H9 (cell line): ENCODE data around the gene GOLGA7B. TPM values are rescaled to one million over a fixed set of nuclear protein-coding genes. Genes with fewer than 3 reads are reported as not detected.
A peak's percentile ranks its signal among the peaks of the same experiment; 100 is the strongest.

Experiments used
- DNase-seq: peaks from one replicate; pipeline ENCODE4 v3.0.0-alpha.2; 2017
- H2AFZ ChIP-seq: one replicate; pipeline ENCODE4 v1.6.1; 2013; ENCODE audit warnings: mild to moderate bottlenecking, low read length, control low read depth, moderate library complexity
- H2AK5ac ChIP-seq: 2 replicates; pipeline ENCODE4 v1.6.1; 2013; ENCODE audit warnings: low read length, control low read depth, mixed read lengths; ENCODE audit not compliant: insufficient read length
- H2BK120ac ChIP-seq: one replicate; pipeline ENCODE4 v1.6.1; 2013; ENCODE audit warnings: low read depth, mild to moderate bottlenecking, low read length, control low read depth, inconsistent platforms; ENCODE audit not compliant: poor library complexity, severe bottlenecking
- H2BK12ac ChIP-seq: 2 replicates; pipeline ENCODE4 v1.6.1; 2013; ENCODE audit warnings: low read length, control low read depth, mixed read lengths, low read depth; ENCODE audit not compliant: insufficient read length
- H2BK15ac ChIP-seq: 2 replicates; pipeline ENCODE4 v1.6.1; 2013; ENCODE audit warnings: low read depth, low read length, control low read depth
- H2BK20ac ChIP-seq: one replicate; pipeline ENCODE4 v1.6.1; 2013; ENCODE audit warnings: low read depth, mild to moderate bottlenecking, low read length, control low read depth, inconsistent platforms; ENCODE audit not compliant: poor library complexity, severe bottlenecking
- H2BK5ac ChIP-seq: 2 replicates; pipeline ENCODE4 v1.6.1; 2013; ENCODE audit warnings: low read length, control low read depth, mixed read lengths; ENCODE audit not compliant: insufficient read length
- H3K14ac ChIP-seq: 2 replicates; pipeline ENCODE4 v1.6.1; 2013; ENCODE audit warnings: low read length, control low read depth; ENCODE audit not compliant: insufficient read depth
- H3K18ac ChIP-seq: 2 replicates; pipeline ENCODE4 v1.6.1; 2013; ENCODE audit warnings: low read depth, mild to moderate bottlenecking, mixed read lengths, low read length, control low read depth; ENCODE audit not compliant: insufficient read length
- H3K23ac ChIP-seq: 2 replicates; pipeline ENCODE4 v1.6.1; 2013; ENCODE audit warnings: low read length, control low read depth, mixed read lengths, low read depth; ENCODE audit not compliant: insufficient read length
- H3K23me2 ChIP-seq: 2 replicates; pipeline ENCODE4 v1.6.1; 2013; ENCODE audit warnings: low read depth, mild to moderate bottlenecking, mixed read lengths, low read length, control low read depth; ENCODE audit not compliant: insufficient read length, poor library complexity, severe bottlenecking
- H3K27ac ChIP-seq: 2 replicates; pipeline ENCODE4 v1.5.1; 2013; ENCODE audit warnings: low read length, control low read depth, mixed read lengths, low read depth; ENCODE audit not compliant: insufficient read length
- H3K27me3 ChIP-seq: 2 replicates; pipeline ENCODE4 v1.6.1; 2013; ENCODE audit warnings: low read length, control low read depth, inconsistent platforms; ENCODE audit not compliant: insufficient read depth
- H3K4ac ChIP-seq: 2 replicates; pipeline ENCODE4 v1.6.1; 2013; ENCODE audit warnings: low read depth, mild to moderate bottlenecking, control low read depth, inconsistent platforms, low read length, moderate library complexity
- H3K4me1 ChIP-seq: 2 replicates; pipeline ENCODE4 v1.6.1; 2013; ENCODE audit warnings: low read length, control low read depth, inconsistent platforms; ENCODE audit not compliant: insufficient read depth
- H3K4me2 ChIP-seq: 2 replicates; pipeline ENCODE4 v1.6.1; 2013; ENCODE audit warnings: low read length, control low read depth, mixed read lengths; ENCODE audit not compliant: insufficient read length, insufficient read depth
- H3K56ac ChIP-seq: 2 replicates; pipeline ENCODE4 v1.6.1; 2013; ENCODE audit warnings: low read depth, mild to moderate bottlenecking, mixed read lengths, low read length, control low read depth; ENCODE audit not compliant: insufficient read length
- H3K79me1 ChIP-seq: 2 replicates; pipeline ENCODE4 v1.6.1; 2013; ENCODE audit warnings: low read depth, mild to moderate bottlenecking, moderate library complexity, low read length, control low read depth, inconsistent platforms; ENCODE audit not compliant: insufficient read depth, poor library complexity, severe bottlenecking
- H3K79me2 ChIP-seq: 2 replicates; pipeline ENCODE4 v1.6.1; 2013; ENCODE audit warnings: low read length, control low read depth, inconsistent platforms; ENCODE audit not compliant: insufficient read depth
- H3K9ac ChIP-seq: 2 replicates; pipeline ENCODE4 v1.6.1; 2013; ENCODE audit warnings: low read length, control low read depth, mixed read lengths; ENCODE audit not compliant: insufficient read length; ENCODE audit errors: extremely low read depth
- H3K9me3 ChIP-seq: one replicate; pipeline ENCODE4 v1.6.1; 2013; ENCODE audit warnings: low read depth, low read length, inconsistent platforms; ENCODE audit not compliant: control insufficient read depth
- H3T11ph ChIP-seq: one replicate; pipeline ENCODE4 v1.6.1; 2013; ENCODE audit warnings: mild to moderate bottlenecking, low read length, control low read depth, inconsistent platforms
- H4K20me1 ChIP-seq: one replicate; pipeline ENCODE4 v1.6.1; 2013; ENCODE audit not compliant: control insufficient read depth, insufficient read length, insufficient read depth
- H4K5ac ChIP-seq: 2 replicates; pipeline ENCODE4 v1.6.1; 2013; ENCODE audit warnings: low read depth, mild to moderate bottlenecking, mixed read lengths, low read length, control low read depth; ENCODE audit not compliant: insufficient read length
- H4K8ac ChIP-seq: replicated peaks from 2 replicates; pipeline ENCODE4 v1.6.1; 2013; ENCODE audit warnings: low read length, control low read depth, mixed read lengths, low read depth; ENCODE audit not compliant: insufficient read length
- H4K91ac ChIP-seq: 2 replicates; pipeline ENCODE4 v1.6.1; 2013; ENCODE audit warnings: low read depth, mild to moderate bottlenecking, moderate library complexity, mixed read lengths, low read length, control low read depth; ENCODE audit not compliant: insufficient read length
- H3K27ac Mint-ChIP-seq, 3 experiments: 2 replicates in 2 of 3; 3 replicates in 1 of 3; pipeline ENCODE4 v1.8.0; 2020 to 2021; ENCODE audit warnings: mixed read lengths in 3 of 3, mild to moderate bottlenecking in 1 of 3, moderate library complexity in 1 of 3
- H3K27me3 Mint-ChIP-seq: 2 replicates; pipeline ENCODE4 v1.8.0; 2021; ENCODE audit warnings: low read depth, mild to moderate bottlenecking, moderate library complexity, mixed read lengths
- H3K36me3 Mint-ChIP-seq, 3 experiments: 2 replicates in 2 of 3; 3 replicates in 1 of 3; pipeline ENCODE4 v1.8.0; 2020 to 2021; ENCODE audit warnings: low read depth in 3 of 3, mixed read lengths in 3 of 3; ENCODE audit not compliant: insufficient read depth in 1 of 3
- H3K4me1 Mint-ChIP-seq, 2 experiments: 2 replicates each; pipeline ENCODE4 v1.8.0; 2020; ENCODE audit warnings: mixed read lengths in 2 of 2
- H3K4me3 Mint-ChIP-seq, 2 experiments: 2 replicates in 1 of 2; 3 replicates in 1 of 2; pipeline ENCODE4 v1.8.0; 2020 to 2021; ENCODE audit warnings: mild to moderate bottlenecking in 2 of 2, mixed read lengths in 2 of 2, moderate library complexity in 1 of 2
- H3K9me3 Mint-ChIP-seq, 2 experiments: 2 replicates in 1 of 2; 3 replicates in 1 of 2; pipeline ENCODE4 v1.8.0; 2020; ENCODE audit warnings: mild to moderate bottlenecking in 2 of 2, mixed read lengths in 2 of 2, moderate library complexity in 1 of 2
- whole genome bisulfite sequencing: extraction: QIAGEN DNeasy Blood & Tissue Kit; methylation state at CpG from one replicate; pipeline ENCODE4 v1.1.7; 2013; ENCODE audit warnings: missing lambda C conversion rate, low lambda C conversion rate, mixed read lengths; ENCODE audit not compliant: insufficient read length; ENCODE audit errors: extremely low coverage; 5-methylcytosine and 5-hydroxymethylcytosine counted together
- total RNA-seq: library from RNA; stranded (reverse); gene quantifications from 2 replicates; pipeline ENCODE4 v1.2.1, GENCODE V29; 2021
- TF ChIP-seq, protein P1 (sequence below): fragments of 200-600 bp; sonication (generic); conservative IDR thresholded peaks from 3 replicates; pipeline ENCODE4 v1.8.0; 2021; ENCODE audit warnings: antibody characterized with exemption, mild to moderate bottlenecking

GOLGA7B gene
- total RNA-seq, 1 experiment from 2014 or later, result 0.04 TPM

DNA sequence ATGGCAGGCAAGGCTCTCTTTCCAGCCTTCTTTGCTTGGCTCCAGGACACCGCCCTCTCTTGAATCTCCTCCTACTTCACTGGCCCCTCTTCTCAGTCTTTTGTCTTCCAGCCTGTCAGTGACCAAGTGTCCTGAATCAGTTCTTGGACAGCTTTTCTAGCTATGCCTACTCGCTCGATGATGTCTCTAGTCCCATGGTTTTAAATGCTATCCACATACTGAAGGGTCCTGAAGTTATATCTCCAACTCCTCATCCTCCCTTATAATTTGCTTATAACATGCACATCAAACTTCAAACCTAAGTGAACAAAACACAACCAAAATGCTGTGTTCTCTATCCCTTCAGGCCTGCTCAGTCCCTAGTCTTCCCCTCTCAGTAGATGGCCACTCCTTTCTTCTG is 5.0 kb upstream of the GOLGA7B start:
- no peak overlapping the region for H3K14ac ChIP-seq
- H4K5ac ChIP-seq, result no peak overlapping the region
- no peaks in the 10 kb centered on the region for H3K23me2 ChIP-seq
- no peak overlapping the region for H2BK12ac ChIP-seq
- WGBS, result no CpG with 5 or more reads among the region's 3 CpGs
- H2AK5ac ChIP-seq, result no peak overlapping the region
- no peak overlapping the region for H3K4ac ChIP-seq
- H3K23ac ChIP-seq, result peak overlapping the region; percentile 12
- no peaks in the 10 kb centered on the region for H3K27me3 ChIP-seq
- no peak overlapping the region for H2BK5ac ChIP-seq
- H3K27ac Mint-ChIP-seq, result no peak overlapping the region
- no peak overlapping the region for H3K56ac ChIP-seq
- peaks cover 4 to 5% of the 10 kb centered on the region in 2 experiments for H3K4me1 Mint-ChIP-seq
- H2AFZ ChIP-seq, result no peak overlapping the region
- no peak overlapping the region for H3K9ac ChIP-seq
- peaks cover 39% of the 10 kb centered on the region for H3K27me3 Mint-ChIP-seq
- no peak overlapping the region for H3K4me2 ChIP-seq
- no peaks in the 10 kb centered on the region for H3K79me1 ChIP-seq
- no peak overlapping the region for H2BK20ac ChIP-seq
- H3T11ph ChIP-seq, result no peak overlapping the region
- no peaks in the 10 kb centered on the region for H3K79me2 ChIP-seq
- H3K4me1 ChIP-seq, result no peaks in the 10 kb centered on the region; the same call in 1 of the 2 replicates
- no peak overlapping the region for H2BK15ac ChIP-seq
- TF ChIP-seq, protein P1, sequence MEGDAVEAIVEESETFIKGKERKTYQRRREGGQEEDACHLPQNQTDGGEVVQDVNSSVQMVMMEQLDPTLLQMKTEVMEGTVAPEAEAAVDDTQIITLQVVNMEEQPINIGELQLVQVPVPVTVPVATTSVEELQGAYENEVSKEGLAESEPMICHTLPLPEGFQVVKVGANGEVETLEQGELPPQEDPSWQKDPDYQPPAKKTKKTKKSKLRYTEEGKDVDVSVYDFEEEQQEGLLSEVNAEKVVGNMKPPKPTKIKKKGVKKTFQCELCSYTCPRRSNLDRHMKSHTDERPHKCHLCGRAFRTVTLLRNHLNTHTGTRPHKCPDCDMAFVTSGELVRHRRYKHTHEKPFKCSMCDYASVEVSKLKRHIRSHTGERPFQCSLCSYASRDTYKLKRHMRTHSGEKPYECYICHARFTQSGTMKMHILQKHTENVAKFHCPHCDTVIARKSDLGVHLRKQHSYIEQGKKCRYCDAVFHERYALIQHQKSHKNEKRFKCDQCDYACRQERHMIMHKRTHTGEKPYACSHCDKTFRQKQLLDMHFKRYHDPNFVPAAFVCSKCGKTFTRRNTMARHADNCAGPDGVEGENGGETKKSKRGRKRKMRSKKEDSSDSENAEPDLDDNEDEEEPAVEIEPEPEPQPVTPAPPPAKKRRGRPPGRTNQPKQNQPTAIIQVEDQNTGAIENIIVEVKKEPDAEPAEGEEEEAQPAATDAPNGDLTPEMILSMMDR, result no peak
- no peaks in the 10 kb centered on the region for H3K9me3 ChIP-seq
- no peak overlapping the region for H4K8ac ChIP-seq
- no peak for DNase-seq
- no peak overlapping the region for H3K27ac ChIP-seq
- H2BK120ac ChIP-seq, result no peak overlapping the region
- no peak overlapping the region for H3K18ac ChIP-seq
- H3K36me3 Mint-ChIP-seq, result peaks cover 0 to 5% (median 0%) of the 10 kb centered on the region in 3 experiments; a peak in 2 of 7 replicates
- H3K4me3 Mint-ChIP-seq, result no peak overlapping the region
- no peak overlapping the region for H4K91ac ChIP-seq
- H4K20me1 ChIP-seq, result no peaks in the 10 kb centered on the region
- H3K9me3 Mint-ChIP-seq, result peaks cover 3 to 5% of the 10 kb centered on the region in 2 experiments; a peak in 3 of 5 replicates
